RWPE2 (cell line): ENCODE measurements around the gene EXOC6B.

Source experiments
- ATAC-seq: fragments of 200-7000 bp; cut with Tn5 transposase; 3 replicates; pipeline ENCODE4 v1.9.1; 2021; ENCODE audit warnings: low read depth
- DNase-seq: peaks from one replicate; pipeline ENCODE4 v3.0.0-alpha.2; 2020; ENCODE audit warnings: low spot score
- H3K27ac ChIP-seq: fragments of 450-650 bp; 2 replicates; pipeline ENCODE4 v1.5.1; 2017; ENCODE audit warnings: mild to moderate bottlenecking; ENCODE audit not compliant: poor library complexity, severe bottlenecking
- H3K27me3 ChIP-seq: fragments of 250-450 bp; sonication (Bioruptor Pico); 2 replicates; pipeline ENCODE4 v1.5.1; 2021; ENCODE audit warnings: mild to moderate bottlenecking, moderate library complexity; ENCODE audit not compliant: insufficient read depth, poor library complexity, severe bottlenecking
- H3K36me3 ChIP-seq: fragments of 250-450 bp; sonication (Bioruptor Pico); 2 replicates; pipeline ENCODE4 v1.5.1; 2020; ENCODE audit warnings: low read depth, mild to moderate bottlenecking, moderate library complexity
- H3K4me1 ChIP-seq: fragments of 250-450 bp; sonication (Bioruptor Pico); 2 replicates; pipeline ENCODE4 v1.5.1; 2021; ENCODE audit warnings: mild to moderate bottlenecking, moderate library complexity; ENCODE audit not compliant: insufficient read depth, poor library complexity, severe bottlenecking
- H3K4me3 ChIP-seq: fragments of 250-450 bp; sonication (Bioruptor Pico); 2 replicates; pipeline ENCODE4 v1.5.1; 2021; ENCODE audit warnings: mild to moderate bottlenecking, moderate library complexity; ENCODE audit not compliant: severe bottlenecking
- H3K9me3 ChIP-seq: fragments of 250-450 bp; sonication (Bioruptor Pico); 2 replicates; pipeline ENCODE4 v1.5.1; 2021; ENCODE audit warnings: mild to moderate bottlenecking, moderate library complexity; ENCODE audit not compliant: severe bottlenecking
- CTCF ChIP-seq: fragments of 450-650 bp; IDR thresholded peaks from one replicate; pipeline ENCODE4 v1.5.1; 2017; ENCODE audit warnings: mild to moderate bottlenecking, moderate library complexity; ENCODE audit not compliant: poor library complexity, severe bottlenecking

Gene EXOC6B

GRCh38 chr2:72325592-72326422, 500.0 kb downstream of the EXOC6B start:
- Histone ChIP-seq H3K36me3 (no peaks in the 10 kb centered on the region; the same call in 1 of the 2 replicates), H3K4me1 (no peaks in the 10 kb centered on the region), H3K27me3 (no peaks in the 10 kb centered on the region), H3K4me3 (no peak overlapping the region), H3K27ac (no peak overlapping the region), H3K9me3 (no peaks in the 10 kb centered on the region)
- DNase-seq (no peak), ATAC-seq (no peak)
- TF ChIP-seq CTCF: peak; percentile 68

- ATAC-seq (no peak), DNase-seq (no peak)
- no peaks in the 10 kb centered on the region for H3K9me3 ChIP-seq
- H3K4me3 ChIP-seq: no peak overlapping the region
- no peaks in the 10 kb centered on the region for H3K36me3 ChIP-seq
- H3K4me1 ChIP-seq: no peaks in the 10 kb centered on the region
- H3K27me3 ChIP-seq: no peaks in the 10 kb centered on the region
- H3K27ac ChIP-seq: no peak overlapping the region
- TF ChIP-seq CTCF: no peak
Observed at GRCh38 chr2:72316774-72317173, 509.1 kb downstream of the EXOC6B start.

GRCh38 chr2:72300147-72300684, 525.6 kb downstream of the EXOC6B start:
- H3K36me3 ChIP-seq: no peaks in the 10 kb centered on the region
- no peak overlapping the region for H3K27ac ChIP-seq
- ATAC-seq (no peak), DNase-seq (no peak)
- H3K27me3 ChIP-seq: no peaks in the 10 kb centered on the region
- H3K4me3 ChIP-seq: no peak overlapping the region
- no peaks in the 10 kb centered on the region for H3K4me1 ChIP-seq
- no peak for TF ChIP-seq CTCF
- no peaks in the 10 kb centered on the region for H3K9me3 ChIP-seq

- no peak overlapping the region for H3K27ac ChIP-seq
- H3K4me3 ChIP-seq: no peak overlapping the region
- no peaks in the 10 kb centered on the region for H3K9me3 ChIP-seq
- no peak for DNase-seq
- peak; percentile 67 for ATAC-seq
- peaks cover 13% of the 10 kb centered on the region for H3K4me1 ChIP-seq
- H3K36me3 ChIP-seq: no peaks in the 10 kb centered on the region
- TF ChIP-seq CTCF: no peak
- H3K27me3 ChIP-seq: no peaks in the 10 kb centered on the region
Observed at GRCh38 chr2:72293620-72294019, 532.2 kb downstream of the EXOC6B start.

GRCh38 chr2:72292433-72292832, 533.4 kb downstream of the EXOC6B start:
- Histone ChIP-seq H3K4me1 (peaks cover 13% of the 10 kb centered on the region), H3K9me3 (no peaks in the 10 kb centered on the region), H3K27ac (no peak overlapping the region), H3K36me3 (no peaks in the 10 kb centered on the region), H3K27me3 (no peaks in the 10 kb centered on the region), H3K4me3 (no peak overlapping the region)
- no peak for ATAC-seq
- no peak for TF ChIP-seq CTCF
- no peak for DNase-seq
